ENCODE measurements around the gene FHIP1B.

- no peak for TF ChIP-seq POLR2A (IDR thresholded peaks at IDR 0.05)
- no peak for TF ChIP-seq CTCF (IDR thresholded peaks at IDR 0.05)
Measured at GRCh38 chr11:6225896-6226295, 8.5 kb downstream of the FHIP1B start.

Measured in thyroid gland (tissue), 4 donors.